Large intestine (tissue), 3 donors: Measurements from ENCODE around the gene TEDDM1. TPM values are rescaled to one million over a fixed set of nuclear protein-coding genes. Genes with fewer than 3 reads are reported as not detected.

Experiments
- DNase-seq, 2 donors: peaks; one replicate each; pipeline versions ENCODE4 v3.0.0 to v3.0.0-alpha.2; 2013
- H3K27ac ChIP-seq: one replicate; pipeline ENCODE4 v1.5.1; 2013; ENCODE audit warnings: low read length
- H3K27me3 ChIP-seq: 2 replicates; pipeline ENCODE4 v1.6.1; 2013; ENCODE audit warnings: low read length; ENCODE audit not compliant: control insufficient read depth, insufficient read depth
- H3K36me3 ChIP-seq: 2 replicates; pipeline ENCODE4 v1.6.1; 2013; ENCODE audit warnings: low read length; ENCODE audit not compliant: control insufficient read depth, insufficient read depth
- H3K4me1 ChIP-seq: one replicate; pipeline ENCODE4 v1.6.1; 2013; ENCODE audit warnings: low read length; ENCODE audit not compliant: control insufficient read depth, insufficient read depth
- H3K4me3 ChIP-seq: one replicate; pipeline ENCODE4 v1.5.1; 2013; ENCODE audit warnings: low read length
- H3K9me3 ChIP-seq: one replicate; pipeline ENCODE4 v1.6.1; 2013; ENCODE audit warnings: mild to moderate bottlenecking, low read depth, low read length, moderate library complexity; ENCODE audit not compliant: control insufficient read depth
- WGBS: methylation state at CpG from one replicate; pipeline ENCODE4 v1.1.5; 2013; ENCODE audit warnings: low lambda C conversion rate; ENCODE audit not compliant: insufficient coverage; 5-methylcytosine and 5-hydroxymethylcytosine counted together
- polyA plus RNA-seq: library from polyadenylated mRNA; unstranded; fragments of 120-200 nt; gene quantifications from one replicate; pipeline ENCODE4 v1.2.1, GENCODE V29; 2013

The TEDDM1 gene
- polyA plus RNA-seq, 1 donor = 0.09 TPM

DNA sequence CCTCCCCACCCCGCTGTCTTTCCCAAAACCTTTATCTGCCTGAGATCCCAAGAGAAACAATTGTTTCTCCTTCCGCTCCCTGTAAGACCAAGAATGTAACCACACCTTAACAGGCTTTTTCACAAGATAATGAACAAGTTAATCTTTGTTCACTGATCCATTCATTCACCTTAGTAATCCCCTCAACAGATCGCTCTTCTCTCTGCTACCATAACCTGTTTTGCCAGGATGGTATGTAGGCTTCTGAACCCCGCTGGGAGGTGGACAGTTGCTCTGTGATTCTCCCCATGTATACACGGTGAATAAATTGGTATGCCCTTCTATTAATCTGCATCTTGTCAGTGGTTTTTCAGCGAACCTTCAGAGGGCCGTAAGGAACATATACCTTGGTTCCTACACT lies 30.8 kb upstream of the TEDDM1 start:
- DNase-seq = no peak
- H3K9me3 ChIP-seq = no peaks in the 10 kb centered on the region
- 67% methylated on average over 3 of the region's 7 CpGs for WGBS

GRCh38 chr1:182430263-182431068 lies 30.0 kb upstream of the TEDDM1 start:
- DNase-seq = no peak
- 85% methylated on average over 2 of the region's 11 CpGs for WGBS
- H3K4me1 ChIP-seq = no peaks in the 10 kb centered on the region

More for the DNA sequence above, 30.8 kb upstream of the TEDDM1 start:
- H3K4me1 ChIP-seq = no peaks in the 10 kb centered on the region
- H3K27ac ChIP-seq = no peak overlapping the region
- H3K27me3 ChIP-seq = no peaks in the 10 kb centered on the region
- H3K4me3 ChIP-seq = no peak overlapping the region
- no peaks in the 10 kb centered on the region for H3K36me3 ChIP-seq

GRCh38 chr1:182428043-182428442 lies 27.6 kb upstream of the TEDDM1 start:
- WGBS = 100% methylated on average over 1 of the region's 2 CpGs
- H3K4me3 ChIP-seq = no peak overlapping the region
- no peak overlapping the region for H3K27ac ChIP-seq
- H3K27me3 ChIP-seq = no peaks in the 10 kb centered on the region
- no peaks in the 10 kb centered on the region for H3K36me3 ChIP-seq
- no peak for DNase-seq
- no peaks in the 10 kb centered on the region for H3K4me1 ChIP-seq
- no peaks in the 10 kb centered on the region for H3K9me3 ChIP-seq

More at GRCh38 chr1:182430263-182431068, 30.0 kb upstream of the TEDDM1 start:
- no peaks in the 10 kb centered on the region for H3K27me3 ChIP-seq
- H3K4me3 ChIP-seq = no peak overlapping the region
- H3K36me3 ChIP-seq = no peaks in the 10 kb centered on the region
- no peaks in the 10 kb centered on the region for H3K9me3 ChIP-seq
- no peak overlapping the region for H3K27ac ChIP-seq

GRCh38 chr1:182426442-182427430 lies 26.3 kb upstream of the TEDDM1 start:
- no peaks in the 10 kb centered on the region for H3K4me1 ChIP-seq
- 91% methylated on average over 4 of the region's 7 CpGs for WGBS
- H3K4me3 ChIP-seq = no peak overlapping the region

DNA sequence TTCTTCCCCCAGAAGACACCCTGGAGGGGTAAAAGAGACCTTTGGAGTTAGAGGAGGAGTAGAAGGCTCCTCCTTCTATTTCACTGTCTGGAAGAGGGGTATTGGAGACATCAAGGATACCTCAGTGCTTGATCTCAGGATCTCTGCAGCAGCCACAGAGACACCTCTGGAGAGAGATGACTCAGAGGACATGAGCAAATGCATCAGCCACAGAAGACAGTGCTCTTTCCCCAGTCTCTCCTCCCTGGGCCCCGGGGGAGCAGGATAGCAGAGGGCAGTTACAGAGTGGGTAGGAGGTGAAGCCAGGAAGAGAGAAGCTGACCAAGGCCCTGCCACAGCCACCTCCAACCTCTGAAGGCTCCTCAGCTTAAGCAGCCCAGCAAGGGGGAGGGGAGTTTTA lies 15.3 kb upstream of the TEDDM1 start:
- H3K4me3 ChIP-seq = no peak overlapping the region
- no peak overlapping the region for H3K27ac ChIP-seq
- WGBS = no CpG with 5 or more reads among the region's 1 CpG
- DNase-seq = no peak
- H3K27me3 ChIP-seq = peaks cover 3% of the 10 kb centered on the region
- no peaks in the 10 kb centered on the region for H3K9me3 ChIP-seq
- no peaks in the 10 kb centered on the region for H3K36me3 ChIP-seq
- H3K4me1 ChIP-seq = no peaks in the 10 kb centered on the region

More at GRCh38 chr1:182426442-182427430, 26.3 kb upstream of the TEDDM1 start:
- Histone ChIP-seq H3K9me3 (no peaks in the 10 kb centered on the region), H3K36me3 (no peaks in the 10 kb centered on the region), H3K27me3 (no peaks in the 10 kb centered on the region), H3K27ac (no peak overlapping the region)
- no peak for DNase-seq

GRCh38 chr1:182413969-182414368 lies 13.5 kb upstream of the TEDDM1 start:
- WGBS = no CpG with 5 or more reads among the region's 6 CpGs
- peaks cover 3% of the 10 kb centered on the region for H3K27me3 ChIP-seq
- no peak overlapping the region for H3K27ac ChIP-seq

GRCh38 chr1:182413486-182413885 lies 13.0 kb upstream of the TEDDM1 start:
- H3K9me3 ChIP-seq = no peaks in the 10 kb centered on the region
- no peak overlapping the region for H3K27ac ChIP-seq
- no peak for DNase-seq
- peaks cover 6% of the 10 kb centered on the region for H3K4me1 ChIP-seq
- 80% methylated on average over 1 of the region's 3 CpGs for WGBS
- H3K27me3 ChIP-seq = peaks cover 3% of the 10 kb centered on the region
- no peaks in the 10 kb centered on the region for H3K36me3 ChIP-seq
- H3K4me3 ChIP-seq = no peak overlapping the region

More at GRCh38 chr1:182413969-182414368, 13.5 kb upstream of the TEDDM1 start:
- Histone ChIP-seq H3K9me3 (no peaks in the 10 kb centered on the region), H3K4me3 (no peak overlapping the region), H3K36me3 (no peaks in the 10 kb centered on the region), H3K4me1 (peaks cover 2% of the 10 kb centered on the region)
- DNase-seq = no peak

- H3K4me3 ChIP-seq = no peak overlapping the region
- no peaks in the 10 kb centered on the region for H3K36me3 ChIP-seq
- peaks cover 6% of the 10 kb centered on the region for H3K4me1 ChIP-seq
- no peaks in the 10 kb centered on the region for H3K9me3 ChIP-seq
- no peak for DNase-seq
- no CpG with 5 or more reads among the region's 1 CpG for WGBS
- H3K27me3 ChIP-seq = peaks cover 3% of the 10 kb centered on the region
- no peak overlapping the region for H3K27ac ChIP-seq
These were observed 10.3 kb upstream of the TEDDM1 start for GRCh38 chr1:182410620-182411273.

DNA sequence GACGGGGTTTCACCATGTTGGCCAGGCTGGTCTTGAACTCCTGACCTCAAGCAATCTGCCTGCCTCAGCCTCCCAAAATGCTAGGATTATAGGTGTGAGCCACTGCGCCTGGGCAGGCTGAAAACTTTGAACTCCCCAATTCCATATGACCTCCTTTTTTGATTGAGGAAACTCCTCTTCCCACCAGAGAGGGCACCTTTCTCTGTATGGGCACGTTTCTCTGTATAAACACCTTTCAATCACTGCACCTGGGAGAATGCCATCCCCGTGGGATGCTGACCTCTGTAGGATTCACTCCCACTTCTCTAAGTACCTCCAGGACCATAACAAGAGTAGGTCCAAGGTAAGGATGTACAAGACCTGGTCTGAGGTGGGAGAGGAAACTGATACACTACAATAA lies 9.7 kb upstream of the TEDDM1 start:
- Histone ChIP-seq H3K27me3 (peaks cover 3% of the 10 kb centered on the region), H3K27ac (no peak overlapping the region), H3K36me3 (no peaks in the 10 kb centered on the region), H3K4me1 (peaks cover 6% of the 10 kb centered on the region), H3K4me3 (no peak overlapping the region), H3K9me3 (no peaks in the 10 kb centered on the region)
- DNase-seq = no peak
- no CpG with 5 or more reads among the region's 4 CpGs for WGBS
